GM23248 (cell line): ENCODE results near the gene DTNB.

Experiments
- EZH2 ChIP-seq: fragments of 200-600 bp; sonication (generic); IDR thresholded peaks from 2 replicates; pipeline ENCODE4 v1.6.1; 2018; ENCODE audit warnings: antibody characterized with exemption, mild to moderate bottlenecking; ENCODE audit not compliant: insufficient read depth, poor library complexity, severe bottlenecking
- EZH2phosphoT487 ChIP-seq: fragments of 200-600 bp; sonication (generic); IDR thresholded peaks from 2 replicates; pipeline ENCODE4 v1.6.1; 2018; ENCODE audit warnings: antibody characterized with exemption, moderate library complexity, mild to moderate bottlenecking, low read depth; ENCODE audit not compliant: insufficient read depth

GRCh38 chr2:25430556-25430955, 242.8 kb downstream of the DTNB start:
- TF ChIP-seq EZH2phosphoT487 (no peak), EZH2 (no peak)
